DMS114 treated with DMSO at 0.1 percent for 48 hours (cell line): Measurements from ENCODE around the gene CKM.
"Not testable (repeated sequence)": the region's sequence is repeated elsewhere in the genome, so short reads cannot be mapped to it uniquely, and the experiment has no call there.

Source experiments
- DNase-seq: peaks from one replicate; lab custom pipeline; 2025; ENCODE audit not compliant: unreplicated experiment; lab: John Stamatoyannopoulos, UW

The CKM gene

DNA sequence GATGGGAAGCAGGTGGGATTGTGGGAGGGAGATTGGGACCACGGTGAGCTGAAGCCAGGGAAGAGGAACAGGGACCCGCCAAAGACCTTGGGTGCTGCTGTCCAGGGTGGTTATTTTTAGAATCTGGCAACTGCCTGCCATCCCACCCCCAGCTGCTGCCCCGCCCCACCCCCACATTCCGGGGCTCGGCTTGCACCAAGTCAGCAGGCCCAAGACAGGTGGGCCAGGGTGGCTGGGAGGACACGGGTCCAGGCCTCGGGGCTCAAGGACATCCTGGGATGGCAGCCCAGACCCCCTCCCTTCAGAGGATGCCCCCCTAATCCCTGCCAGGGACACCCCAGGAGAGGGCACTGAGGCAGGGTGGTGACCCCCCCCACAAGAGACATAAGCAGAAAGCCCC, 827 bp downstream of the CKM start:
- no peak for DNase-seq

DNA sequence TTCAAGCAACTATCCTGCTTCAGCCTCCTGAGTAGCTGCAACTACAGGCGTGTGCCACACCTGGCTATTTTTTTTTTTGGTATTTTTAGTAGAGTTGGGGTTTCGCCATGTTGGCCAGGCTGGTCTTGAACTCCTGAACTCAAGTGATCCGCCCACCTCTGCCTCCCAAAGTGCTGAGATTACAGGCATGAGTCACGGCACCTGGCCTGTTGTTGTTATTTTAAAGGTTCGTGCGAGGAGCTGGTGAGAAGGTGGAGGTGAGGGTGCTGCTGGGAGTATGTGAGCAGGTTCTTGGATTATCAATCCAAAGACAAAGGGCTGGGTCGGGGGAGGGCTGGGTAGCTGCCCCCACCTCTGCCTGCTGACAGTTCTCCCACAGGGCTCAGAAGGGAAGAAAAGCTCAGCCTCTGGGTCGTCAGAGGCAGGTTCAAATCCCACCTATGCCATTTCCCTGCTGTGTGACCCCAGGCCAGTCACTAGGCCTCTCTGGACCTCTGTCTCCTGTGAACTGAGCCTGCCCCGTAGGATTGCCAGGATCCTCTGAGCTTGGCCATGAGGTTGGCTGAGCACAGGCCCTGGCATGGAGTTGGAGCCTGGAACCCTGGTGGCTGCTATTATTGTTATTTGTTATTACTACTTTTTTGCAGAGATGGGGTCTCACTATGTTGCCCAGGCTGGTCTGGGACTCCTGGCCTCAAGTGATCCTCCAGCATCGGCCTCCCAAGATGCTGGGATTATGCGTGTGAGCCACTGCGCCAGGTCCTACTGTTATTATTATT, 1.5 kb downstream of the CKM start:
- DNase-seq = no peak

DNA sequence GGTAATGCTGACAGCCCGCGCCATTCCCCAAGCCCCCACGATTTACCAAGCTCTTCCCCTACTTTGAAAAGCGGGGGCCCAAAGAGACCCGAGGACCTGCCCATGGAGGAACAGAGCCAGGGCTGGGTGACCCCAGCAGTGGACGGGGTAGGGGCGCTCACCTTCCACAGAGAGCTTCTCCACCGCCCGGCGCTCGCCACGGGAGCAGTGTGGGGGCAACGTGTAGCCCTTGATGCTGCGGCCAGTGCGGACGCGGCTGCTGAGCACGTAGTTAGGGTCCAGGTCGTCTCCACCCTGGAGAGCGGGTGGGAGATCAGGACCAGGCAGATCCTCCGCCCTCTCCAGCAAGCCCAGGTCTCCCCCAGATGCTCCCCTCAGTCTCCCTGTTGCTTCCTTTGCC, 7.4 kb downstream of the CKM start:
- no peak for DNase-seq

DNA sequence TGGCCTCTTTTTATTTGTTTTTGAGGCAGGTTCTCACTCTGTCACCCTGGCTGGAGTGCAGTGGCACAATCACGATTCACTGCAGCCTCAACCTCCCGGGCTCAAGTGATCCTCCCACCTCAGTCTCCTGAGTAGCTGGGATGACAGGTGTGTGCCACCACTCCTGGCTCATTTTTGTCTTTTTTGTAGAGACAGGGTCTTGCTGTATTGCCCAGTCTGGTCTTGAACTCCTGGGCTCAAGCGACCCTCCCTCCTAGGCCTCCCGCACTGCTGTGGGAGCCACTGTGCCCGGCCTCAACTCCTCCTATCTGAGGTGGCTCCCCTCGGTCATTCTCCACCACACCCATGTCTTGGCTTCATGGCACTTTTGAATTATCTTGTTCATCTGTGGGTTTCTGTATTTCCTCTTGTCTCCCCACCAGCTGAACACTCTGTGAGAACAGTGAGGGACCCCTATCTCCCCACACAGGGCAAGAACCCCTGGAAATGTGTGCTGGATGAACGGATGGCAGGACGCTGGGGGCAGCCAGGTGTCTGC, 7.9 kb downstream of the CKM start:
- DNase-seq = no peak

GRCh38 chr19:45312285-45312684, 10.4 kb downstream of the CKM start:
- DNase-seq = not testable (repeated sequence)

- DNase-seq = no peak
Observed at GRCh38 chr19:45311621-45312020, 11.1 kb downstream of the CKM start.

- not testable (repeated sequence) for DNase-seq
Observed at GRCh38 chr19:45309322-45309721, 13.4 kb downstream of the CKM start.

- no peak for DNase-seq
Observed at GRCh38 chr19:45307361-45307760, 15.3 kb downstream of the CKM start.

- DNase-seq = no peak
Observed at GRCh38 chr19:45306518-45307027, 16.1 kb downstream of the CKM start.

DNA sequence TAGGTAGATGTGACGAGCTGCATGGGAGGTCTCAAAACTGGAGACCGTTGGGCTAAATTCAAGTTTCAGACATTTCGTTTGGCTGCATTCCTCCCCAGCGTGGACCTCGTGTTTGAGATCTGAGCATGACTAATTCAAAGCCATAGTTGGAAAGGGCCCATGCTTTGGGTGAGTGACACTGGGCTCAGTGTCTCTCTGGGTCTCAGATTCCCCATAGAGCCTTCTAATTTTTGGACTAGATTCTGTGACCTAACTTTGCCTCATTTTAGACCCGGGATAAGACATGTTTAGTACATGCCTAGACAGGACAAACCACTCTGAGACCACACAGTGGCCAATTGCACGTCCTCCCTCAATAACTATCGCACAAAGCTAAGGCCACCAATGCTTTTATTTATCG, 16.6 kb downstream of the CKM start:
- DNase-seq = no peak

- no peak for DNase-seq
Observed at GRCh38 chr19:45305421-45305820, 17.3 kb downstream of the CKM start.

DNA sequence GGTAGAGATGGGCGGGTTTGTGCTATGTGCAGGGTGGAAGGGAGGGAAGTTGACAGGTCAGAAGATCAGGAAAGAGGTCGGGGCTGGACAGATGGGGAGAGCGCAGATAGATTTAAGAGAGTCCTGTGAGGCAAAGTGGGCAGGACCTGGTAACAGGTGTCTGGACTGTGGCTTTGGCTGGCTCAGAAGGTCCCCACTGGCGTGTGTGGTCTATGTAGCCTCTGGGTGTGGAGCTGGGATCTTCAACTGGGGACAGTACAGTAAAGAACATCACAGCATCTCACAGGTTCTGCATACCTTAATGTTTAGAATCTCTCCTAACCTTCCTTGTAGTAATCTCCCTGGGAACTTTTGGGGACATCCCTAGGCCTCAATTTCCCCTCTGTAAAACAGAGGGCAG, 17.7 kb downstream of the CKM start:
- DNase-seq = no peak

GRCh38 chr19:45304141-45304926, 18.3 kb downstream of the CKM start:
- DNase-seq = no peak

DNA sequence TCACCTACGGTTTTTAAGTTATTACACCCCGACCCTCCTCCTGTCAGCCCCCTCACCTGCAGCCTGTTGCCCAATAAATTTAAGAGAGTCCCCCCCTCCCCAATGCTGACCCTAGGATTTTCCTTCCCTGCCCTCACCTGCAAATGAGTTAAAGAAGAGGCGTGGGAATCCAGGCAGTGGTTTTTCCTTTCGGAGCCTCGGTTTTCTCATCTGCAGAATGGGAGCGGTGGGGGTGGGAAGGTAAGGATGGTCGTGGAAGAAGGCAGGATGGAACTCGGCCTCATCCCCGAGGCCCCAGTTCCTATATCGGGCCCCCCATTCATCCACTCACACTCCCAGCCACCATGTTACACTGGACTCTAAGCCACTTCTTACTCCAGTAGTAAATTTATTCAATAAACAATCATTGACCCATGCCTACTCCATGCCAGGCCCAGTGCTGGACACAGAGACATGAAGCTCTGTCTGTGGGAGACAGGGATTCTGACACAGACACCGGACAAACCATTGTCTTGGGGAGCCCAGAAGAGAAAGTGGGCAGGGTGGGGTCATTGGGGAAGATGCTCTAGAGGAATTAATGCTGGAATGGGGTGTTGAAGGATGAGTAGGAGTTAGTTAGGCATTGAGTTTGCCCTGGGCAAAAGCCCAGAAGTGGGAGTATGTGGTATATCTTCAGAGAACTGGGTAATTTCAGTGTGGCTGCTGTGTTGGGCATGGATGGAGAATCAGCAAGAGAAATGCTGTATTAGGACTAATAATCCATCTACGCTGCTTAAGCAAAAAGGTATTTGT, 19.2 kb downstream of the CKM start:
- DNase-seq = no peak

DNA sequence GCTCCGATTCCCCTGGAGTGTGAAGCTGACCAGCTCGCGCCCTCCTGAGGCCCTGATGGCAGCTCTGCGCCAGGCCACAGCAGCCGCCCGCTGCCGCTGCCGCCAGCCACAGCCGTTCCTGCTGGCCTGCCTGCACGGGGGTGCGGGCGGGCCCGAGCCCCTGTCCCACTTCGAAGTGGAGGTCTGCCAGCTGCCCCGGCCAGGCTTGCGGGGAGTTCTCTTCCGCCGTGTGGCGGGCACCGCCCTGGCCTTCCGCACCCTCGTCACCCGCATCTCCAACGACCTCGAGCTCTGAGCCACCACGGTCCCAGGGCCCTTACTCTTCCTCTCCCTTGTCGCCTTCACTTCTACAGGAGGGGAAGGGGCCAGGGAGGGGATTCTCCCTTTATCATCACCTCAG, 20.3 kb downstream of the CKM start:
- DNase-seq = no peak

GRCh38 chr19:45299719-45300118, 23.0 kb downstream of the CKM start:
- no peak for DNase-seq

DNA sequence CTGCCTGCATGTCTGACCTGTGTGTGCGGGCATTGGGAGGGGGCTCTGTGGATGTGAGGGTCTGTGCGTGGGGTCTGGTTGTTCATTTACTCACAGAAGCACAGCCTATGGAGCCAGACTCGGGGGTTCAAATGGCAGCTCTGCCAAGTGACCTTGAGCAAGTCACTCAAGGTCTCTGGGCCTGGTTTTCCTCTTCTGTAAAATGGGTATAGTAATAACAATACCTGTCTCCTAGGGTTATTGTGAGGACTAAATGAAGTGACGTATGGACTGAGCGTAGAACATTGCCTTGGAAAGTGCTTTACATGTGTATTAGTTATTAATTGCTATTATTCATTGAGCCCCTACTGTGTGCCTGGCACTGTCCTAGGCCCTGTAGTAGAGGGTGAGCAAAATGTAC, 24.4 kb downstream of the CKM start:
- DNase-seq = no peak

GRCh38 chr19:45297674-45298073, 25.0 kb downstream of the CKM start:
- DNase-seq = no peak

- no peak for DNase-seq
Observed at GRCh38 chr19:45296355-45296754, 26.3 kb downstream of the CKM start.

GRCh38 chr19:45295873-45296272, 26.8 kb downstream of the CKM start:
- no peak for DNase-seq
